Keratinocyte (primary cell): ENCODE data around the gene MAST2. TPM values are rescaled to one million over a fixed set of nuclear protein-coding genes. Genes with fewer than 3 reads are reported as not detected.
A peak's percentile ranks its signal among the peaks of the same experiment; 100 is the strongest.

ENCODE experiments used
- DNase-seq: peaks from one replicate; pipeline ENCODE4 v3.0.0-alpha.2; 2011; ENCODE audit warnings: low read depth, missing footprints, low spot score
- FAIRE-seq: peaks from 2 replicates; lab custom pipeline; 2011; peaks lifted over from hg19 to GRCh38; lab: Jason Lieb, UNC
- H2AFZ ChIP-seq: 2 replicates; pipeline ENCODE4 v1.6.0; 2012; ENCODE audit warnings: low read length, control low read depth, inconsistent platforms; ENCODE audit not compliant: control insufficient read depth
- H3K27ac ChIP-seq: 2 replicates; pipeline ENCODE4 v1.5.1; 2011; ENCODE audit warnings: low read length; ENCODE audit not compliant: control insufficient read depth, insufficient read depth
- H3K27me3 ChIP-seq: 3 replicates; pipeline ENCODE4 v1.6.0; 2011; ENCODE audit warnings: low read length; ENCODE audit not compliant: control insufficient read depth, insufficient read depth; ENCODE audit errors: extremely low read depth
- H3K36me3 ChIP-seq, 2 experiments: 2 replicates in 1 of 2; 3 replicates in 1 of 2; pipeline ENCODE4 v1.5.1; 2011; ENCODE audit warnings: low read length in 2 of 2, mild to moderate bottlenecking in 1 of 2; ENCODE audit not compliant: control insufficient read depth in 2 of 2, insufficient read depth in 2 of 2; ENCODE audit errors: extremely low read depth in 1 of 2
- H3K4me1 ChIP-seq: 3 replicates; pipeline ENCODE4 v1.5.1; 2011; ENCODE audit warnings: low read length; ENCODE audit not compliant: control insufficient read depth, insufficient read depth; ENCODE audit errors: extremely low read depth
- H3K4me2 ChIP-seq: 3 replicates; pipeline ENCODE4 v1.6.0; 2011; ENCODE audit warnings: low read depth, low read length; ENCODE audit not compliant: control insufficient read depth, insufficient read depth; ENCODE audit errors: extremely low read depth
- H3K4me3 ChIP-seq, 3 experiments: fragments of 200-600 bp in 1 of 3; sonication (generic) in 1 of 3; 2 replicates in 2 of 3; 3 replicates in 1 of 3; pipeline ENCODE4 v1.5.1; 2011 to 2016; ENCODE audit warnings: low read length in 3 of 3, mild to moderate bottlenecking in 3 of 3, control low read depth in 2 of 3, inconsistent platforms in 1 of 3, low read depth in 1 of 3, mixed read lengths in 1 of 3, mixed run types in 1 of 3, moderate library complexity in 1 of 3; ENCODE audit not compliant: control insufficient read depth in 2 of 3, insufficient read depth in 2 of 3; ENCODE audit errors: extremely low read depth in 1 of 3
- H3K79me2 ChIP-seq: 2 replicates; pipeline ENCODE4 v1.6.0; 2012; ENCODE audit warnings: low read length; ENCODE audit not compliant: control insufficient read depth, insufficient read depth
- H3K9ac ChIP-seq: 3 replicates; pipeline ENCODE4 v1.6.0; 2011; ENCODE audit warnings: low read length; ENCODE audit not compliant: control insufficient read depth, insufficient read depth; ENCODE audit errors: extremely low read depth
- H3K9me1 ChIP-seq: 3 replicates; pipeline ENCODE4 v1.6.0; 2011; ENCODE audit warnings: low read length; ENCODE audit not compliant: control insufficient read depth, insufficient read depth; ENCODE audit errors: extremely low read depth
- H3K9me3 ChIP-seq: 2 replicates; pipeline ENCODE4 v1.5.1; 2012; ENCODE audit warnings: low read depth, low read length; ENCODE audit not compliant: control insufficient read depth
- H4K20me1 ChIP-seq: 3 replicates; pipeline ENCODE4 v1.6.0; 2011; ENCODE audit warnings: low read length; ENCODE audit not compliant: control insufficient read depth, insufficient read depth; ENCODE audit errors: extremely low read depth
- CTCF ChIP-seq, 3 experiments: IDR thresholded peaks in 1 of 3; conservative IDR thresholded peaks in 1 of 3; optimal IDR thresholded peaks in 1 of 3; 2 replicates in 2 of 3; 3 replicates in 1 of 3; pipeline versions ENCODE3 to v1.5.1; 2011; ENCODE audit warnings: low read length in 3 of 3, mild to moderate bottlenecking in 3 of 3, moderate library complexity in 2 of 3, control low read depth in 1 of 3, inconsistent platforms in 1 of 3; ENCODE audit not compliant: insufficient read depth in 2 of 3; ENCODE audit errors: extremely low read depth in 1 of 3
- EZH2 ChIP-seq: IDR thresholded peaks from one replicate; pipeline ENCODE4 v1.6.1; 2012; ENCODE audit warnings: inconsistent platforms, mild to moderate bottlenecking, low read length, moderate library complexity
- dilution Hi-C: fragments of 300-500 bp; cut with MboI; formaldehyde crosslinking; loops from one replicate; pipeline ENCODE4 v1.7.0; 2020; ENCODE audit warnings: low sequenced_read_pairs; ENCODE audit not compliant: extremely low pct_ligation_motif_present
- polyA plus RNA-seq, 5 experiments: library from polyadenylated mRNA; depleted of rRNA in 3 of 5; stranded (reverse) in 3 of 5; stranded (forward) in 1 of 5; unstranded in 1 of 5; fragments of >200 nt; gene quantifications; 1 replicate in 1 of 5; 2 replicates in 3 of 5; 3 replicates in 1 of 5; pipeline versions ENCODE4 v1.2.1 to v1.2.3, GENCODE V29; 2011 to 2012; ENCODE audit warnings: missing spikeins in 2 of 5, low read depth in 1 of 5, low replicate concordance in 1 of 5

MAST2 gene
- polyA plus RNA-seq, 1 donor (not counting 4 experiments of a cell fraction or from before 2014, with no cell fraction given): 12.2 TPM

- Histone ChIP-seq H3K27ac (no peak overlapping the region), H4K20me1 (no peaks in the 10 kb centered on the region), H3K27me3 (no peaks in the 10 kb centered on the region), H3K79me2 (no peaks in the 10 kb centered on the region), H3K36me3 (peaks cover 0 to 3% of the 10 kb centered on the region in 2 experiments), H3K4me2 (no peak overlapping the region), H2AFZ (no peak overlapping the region), H3K4me1 (peaks cover 4% of the 10 kb centered on the region), H3K4me3 (no peak overlapping the region), H3K9ac (no peak overlapping the region), H3K9me3 (no peaks in the 10 kb centered on the region), H3K9me1 (no peaks in the 10 kb centered on the region)
- no peak for TF ChIP-seq EZH2
- TF ChIP-seq CTCF (optimal IDR thresholded peaks at IDR 0.05 in 1 of 3, IDR thresholded peaks at IDR 0.05 in 1 of 3, conservative IDR thresholded peaks at IDR 0.05 in 1 of 3; ENCODE audit: extremely low read depth in 1 of 3, insufficient read depth in 2 of 3, low read length in 3 of 3): no peak
- DNase-seq (no peak), FAIRE-seq (no peak)
- dilution Hi-C loops: no loop called here
Observed at GRCh38 chr1:46064708-46065107, 261.3 kb downstream of the MAST2 start.

- FAIRE-seq: peak; percentile 53
Observed at GRCh38 chr1:46065405-46065804, 262.0 kb downstream of the MAST2 start.

More at GRCh38 chr1:46065405-46065804, 262.0 kb downstream of the MAST2 start:
- Histone ChIP-seq H3K9me1 (no peaks in the 10 kb centered on the region), H3K4me2 (peak overlapping the region; percentile 47), H3K4me3 (no peak overlapping the region), H3K27me3 (no peaks in the 10 kb centered on the region), H3K9me3 (no peaks in the 10 kb centered on the region), H3K9ac (no peak overlapping the region), H3K27ac (no peak overlapping the region), H4K20me1 (no peaks in the 10 kb centered on the region), H2AFZ (peak overlapping the region; percentile 39), H3K79me2 (no peaks in the 10 kb centered on the region), H3K4me1 (peaks cover 4% of the 10 kb centered on the region), H3K36me3 (peaks cover 0 to 3% of the 10 kb centered on the region in 2 experiments)
- DNase-seq: no peak
- dilution Hi-C loops: no loop called here
- TF ChIP-seq EZH2: no peak
- TF ChIP-seq CTCF (optimal IDR thresholded peaks at IDR 0.05 in 1 of 3, IDR thresholded peaks at IDR 0.05 in 1 of 3, conservative IDR thresholded peaks at IDR 0.05 in 1 of 3; ENCODE audit: extremely low read depth in 1 of 3, insufficient read depth in 2 of 3, low read length in 3 of 3): no peak
